Activated T-cell treated with anti-CD3 and anti-CD28 coated beads, Interleukin-2, amount 50 U/mL, for 4 hours (primary cell): Measurements from ENCODE around the gene CD200R1L. TPM values are rescaled to one million over a fixed set of nuclear protein-coding genes. Genes with fewer than 3 reads are reported as not detected.

Experiments used
- ATAC-seq, 2 donors: fragments of 200-7000 bp; cut with Tn5 transposase; one replicate each; pipeline ENCODE4 v1.10.0; 2021
- DNase-seq: peaks from one replicate; pipeline ENCODE4 v3.0.0-alpha.2; 2020
- H3K27me3 Mint-ChIP-seq: one replicate; pipeline ENCODE4 v1.8.0; 2021; ENCODE audit warnings: low read depth, mixed read lengths
- H3K36me3 Mint-ChIP-seq: one replicate; pipeline ENCODE4 v1.8.0; 2022; ENCODE audit warnings: mixed read lengths; ENCODE audit not compliant: insufficient read depth
- H3K4me1 Mint-ChIP-seq: one replicate; pipeline ENCODE4 v1.8.0; 2021; ENCODE audit warnings: low read depth, mixed read lengths
- H3K4me3 Mint-ChIP-seq: one replicate; pipeline ENCODE4 v1.8.0; 2021; ENCODE audit warnings: mild to moderate bottlenecking, moderate library complexity, mixed read lengths
- H3K9me3 Mint-ChIP-seq: one replicate; pipeline ENCODE4 v1.8.0; 2021; ENCODE audit warnings: mixed read lengths
- total RNA-seq, 3 donors: library from RNA; stranded (reverse); gene quantifications; one replicate each; pipeline ENCODE4 v1.2.1, GENCODE V29; 2021

CD200R1L gene
- total RNA-seq, 3 donors from 2014 or later: not detected

- H3K9me3 Mint-ChIP-seq: no peaks in the 10 kb centered on the region
- H3K4me3 Mint-ChIP-seq: no peak overlapping the region
- no peaks in the 10 kb centered on the region for H3K27me3 Mint-ChIP-seq
- H3K4me1 Mint-ChIP-seq: peaks cover 50% of the 10 kb centered on the region
- ATAC-seq (peak in 1 of 2 donors; percentile 39), DNase-seq (no peak)
- no peaks in the 10 kb centered on the region for H3K36me3 Mint-ChIP-seq
These were observed 72.3 kb downstream of the CD200R1L start for GRCh38 chr3:112774293-112774926.

- no peak overlapping the region for H3K4me3 Mint-ChIP-seq
- H3K9me3 Mint-ChIP-seq: no peaks in the 10 kb centered on the region
- no peaks in the 10 kb centered on the region for H3K36me3 Mint-ChIP-seq
- H3K27me3 Mint-ChIP-seq: no peaks in the 10 kb centered on the region
- peaks cover 53% of the 10 kb centered on the region for H3K4me1 Mint-ChIP-seq
- ATAC-seq (no peak), DNase-seq (no peak)
These were observed 72.8 kb downstream of the CD200R1L start for GRCh38 chr3:112773864-112774263.

DNA sequence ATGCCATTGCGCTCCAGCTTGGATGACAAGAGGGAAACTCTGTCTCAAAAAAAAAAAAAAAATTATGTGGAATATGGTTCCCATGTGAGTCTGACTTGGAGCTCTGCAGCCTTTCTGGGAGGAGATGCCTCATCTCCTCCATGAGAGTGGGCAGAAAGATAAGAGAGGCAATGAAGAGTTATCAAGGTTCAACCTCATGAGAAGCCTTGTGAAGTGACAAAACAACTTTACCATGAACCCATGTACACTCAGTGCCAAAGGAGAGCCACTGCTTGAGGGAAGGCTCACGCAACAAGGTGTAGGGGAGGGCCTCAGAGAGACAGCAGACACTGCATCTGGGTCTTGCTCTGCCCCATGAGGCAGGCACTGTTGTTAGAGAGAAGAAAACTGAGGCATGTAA lies 75.7 kb downstream of the CD200R1L start:
- no peak for DNase-seq
- no peaks in the 10 kb centered on the region for H3K36me3 Mint-ChIP-seq
- peaks cover 49% of the 10 kb centered on the region for H3K4me1 Mint-ChIP-seq
- H3K9me3 Mint-ChIP-seq: no peaks in the 10 kb centered on the region
- no peaks in the 10 kb centered on the region for H3K27me3 Mint-ChIP-seq
- no peak for ATAC-seq
- no peak overlapping the region for H3K4me3 Mint-ChIP-seq

GRCh38 chr3:112770032-112770626 lies 76.5 kb downstream of the CD200R1L start:
- Mint-ChIP-seq H3K27me3 (no peaks in the 10 kb centered on the region), H3K36me3 (no peaks in the 10 kb centered on the region), H3K9me3 (no peaks in the 10 kb centered on the region), H3K4me1 (peaks cover 42% of the 10 kb centered on the region), H3K4me3 (no peak overlapping the region)
- ATAC-seq (peak; percentile 33 to 60), DNase-seq (no peak)

- Mint-ChIP-seq H3K4me1 (peaks cover 35% of the 10 kb centered on the region), H3K27me3 (no peaks in the 10 kb centered on the region), H3K4me3 (no peak overlapping the region), H3K36me3 (no peaks in the 10 kb centered on the region), H3K9me3 (no peaks in the 10 kb centered on the region)
- no peak for DNase-seq
- peak; percentile 65 to 71 for ATAC-seq
These were observed 77.2 kb downstream of the CD200R1L start for GRCh38 chr3:112769286-112769978.

DNA sequence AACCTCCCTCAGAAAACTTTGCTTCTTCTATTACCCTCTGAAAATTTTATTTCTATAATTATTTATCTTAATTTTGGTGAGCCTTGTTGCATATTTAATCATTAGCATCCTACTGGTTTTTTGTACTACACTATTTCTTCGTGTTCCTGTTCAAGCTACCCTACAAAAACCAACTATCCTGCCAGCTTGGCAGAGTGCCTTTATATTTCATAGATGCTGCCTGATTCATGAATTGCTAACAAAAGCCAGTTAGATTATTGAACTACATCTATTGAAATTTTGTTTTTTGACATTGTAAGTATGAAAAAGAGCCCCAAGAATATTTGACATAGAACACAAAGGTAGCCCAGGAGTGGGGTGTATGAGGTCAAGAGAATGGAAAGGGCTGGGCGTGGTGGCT lies 78.9 kb downstream of the CD200R1L start:
- DNase-seq (no peak), ATAC-seq (no peak)
- H3K36me3 Mint-ChIP-seq: no peaks in the 10 kb centered on the region
- no peaks in the 10 kb centered on the region for H3K9me3 Mint-ChIP-seq
- peaks cover 26% of the 10 kb centered on the region for H3K4me1 Mint-ChIP-seq
- H3K4me3 Mint-ChIP-seq: no peak overlapping the region
- no peaks in the 10 kb centered on the region for H3K27me3 Mint-ChIP-seq

GRCh38 chr3:112767177-112767576 lies 79.5 kb downstream of the CD200R1L start:
- Mint-ChIP-seq H3K9me3 (no peaks in the 10 kb centered on the region), H3K4me3 (no peak overlapping the region), H3K4me1 (peaks cover 21% of the 10 kb centered on the region), H3K27me3 (no peaks in the 10 kb centered on the region), H3K36me3 (no peaks in the 10 kb centered on the region)
- DNase-seq (no peak), ATAC-seq (no peak)

Other genes starting within 250 kb of the CD200R1L start
- under 1 TPM; 0.16 to 0.43 (median 0.30) TPM for gene CCDC80, start 205.7 kb downstream of the CD200R1L start, total RNA-seq
- 1 to 10 TPM; 1.1 to 2.3 (median 1.2) TPM for gene CD200R1, start 128.2 kb upstream of the CD200R1L start, total RNA-seq
- 10 to 100 TPM; 28.1 to 28.4 (median 28.1) TPM for gene GTPBP8, start 144.1 kb upstream of the CD200R1L start, total RNA-seq